OCI-LY7 (cell line): Measurements from ENCODE around the gene CAPN13. TPM values are rescaled to one million over a fixed set of nuclear protein-coding genes. Genes with fewer than 3 reads are reported as not detected.

Experiments used
- BruUV-seq: library from RNA; stranded (reverse); fragments of 400-500 nt; replicated peaks from 2 replicates; lab custom pipeline; 2021; lab: Mats Ljungman, UMichigan
- CTCF ChIA-PET: fragments of 300-600 bp; sonication (Branson Sonifier 250); formaldehyde crosslinking; loops from one replicate; lab custom pipeline; 2022; ENCODE audit warnings: antibody characterized with exemption; ENCODE audit not compliant: unreplicated experiment; lab: Charles Lee
- POLR2A ChIA-PET: fragments of 300-600 bp; sonication (Branson Sonifier 250); formaldehyde crosslinking; loops from one replicate; lab custom pipeline; 2022; ENCODE audit warnings: antibody characterized with exemption; lab: Charles Lee
- DNase-seq: peaks from one replicate; pipeline ENCODE4 v3.0.0-alpha.2; 2015; ENCODE audit warnings: low spot score
- H2AFZ ChIP-seq: fragments of 200-600 bp; sonication (generic), shearing (Covaris generic); 2 replicates; pipeline ENCODE4 v1.6.1; 2014; ENCODE audit warnings: mild to moderate bottlenecking, antibody characterized with exemption, low read length, moderate library complexity
- H3K27ac ChIP-seq: fragments of 200-600 bp; sonication (generic); 2 replicates; pipeline ENCODE4 v1.5.1; 2014; ENCODE audit warnings: mixed run types, low read depth, mild to moderate bottlenecking, moderate library complexity, low read length, inconsistent platforms; ENCODE audit not compliant: poor library complexity, severe bottlenecking
- H3K36me3 ChIP-seq: fragments of 200-600 bp; sonication (generic); 2 replicates; pipeline ENCODE4 v1.6.1; 2014; ENCODE audit warnings: mild to moderate bottlenecking, antibody characterized with exemption, low read length, moderate library complexity, mixed read lengths; ENCODE audit not compliant: insufficient read depth
- H3K4me1 ChIP-seq: fragments of 200-600 bp; sonication (generic); 2 replicates; pipeline ENCODE4 v1.5.1; 2014; ENCODE audit warnings: mild to moderate bottlenecking, low read length; ENCODE audit not compliant: insufficient read depth, poor library complexity, severe bottlenecking
- H3K4me2 ChIP-seq: fragments of 200-600 bp; sonication (generic); 2 replicates; pipeline ENCODE4 v1.6.1; 2014; ENCODE audit warnings: mild to moderate bottlenecking, low read length
- H3K4me3 ChIP-seq: fragments of 200-600 bp; sonication (generic); 2 replicates; pipeline ENCODE4 v1.5.1; 2014; ENCODE audit warnings: mild to moderate bottlenecking, low read depth, low read length; ENCODE audit not compliant: poor library complexity, severe bottlenecking
- H3K79me2 ChIP-seq: fragments of 200-600 bp; sonication (generic); 2 replicates; pipeline ENCODE4 v1.6.1; 2016; ENCODE audit warnings: low read depth, mild to moderate bottlenecking, low read length, moderate library complexity, mixed read lengths; ENCODE audit not compliant: insufficient read depth
- H3K9me2 ChIP-seq: fragments of 200-600 bp; sonication (generic); 2 replicates; pipeline ENCODE4 v1.6.1; 2016; ENCODE audit warnings: mild to moderate bottlenecking, low read length, mixed read lengths; ENCODE audit not compliant: insufficient read depth
- H3K9me3 ChIP-seq: fragments of 200-600 bp; sonication (generic); 2 replicates; pipeline ENCODE4 v1.6.1; 2014; ENCODE audit warnings: mild to moderate bottlenecking, mixed run types, low read length, mixed read lengths
- H4K20me1 ChIP-seq: fragments of 200-600 bp; sonication (generic); 2 replicates; pipeline ENCODE4 v1.6.1; 2014; ENCODE audit warnings: mild to moderate bottlenecking, antibody characterized with exemption, low read length, moderate library complexity, mixed read lengths; ENCODE audit not compliant: insufficient read depth
- CTCF ChIP-seq: fragments of 200-600 bp; sonication (generic); conservative IDR thresholded peaks from 2 replicates; pipeline ENCODE4 v1.5.1; 2014; ENCODE audit warnings: mild to moderate bottlenecking, antibody characterized with exemption, low read length, moderate library complexity, mixed read lengths
- EZH2phosphoT487 ChIP-seq: fragments of 200-600 bp; sonication (generic); IDR thresholded peaks from 2 replicates; pipeline ENCODE4 v1.6.1; 2018; ENCODE audit warnings: low read depth, borderline replicate concordance, mild to moderate bottlenecking, mixed run types, antibody characterized with exemption, low read length, moderate library complexity, mixed read lengths
- intact Hi-C: fragments of 100-400 bp; cut with micrococcal nuclease; formaldehyde crosslinking; loops from one replicate; pipeline ENCODE4 v1.10.0; 2022; ENCODE audit not compliant: unreplicated experiment
- total RNA-seq, 2 experiments: library from RNA; depleted of rRNA in 1 of 2; stranded (reverse); fragments of >200 nt in 1 of 2; shearing (Covaris generic) in 1 of 2; gene quantifications; 2 replicates each; pipeline ENCODE4 v1.2.3, GENCODE V29; 2014 to 2022

Gene CAPN13
- total RNA-seq, 2 experiments from 2014 or later: 0.13 TPM; not detected in 1

- ChIA-PET CTCF (no interaction called here), POLR2A (interaction anchor here (0.7 kb wide), 1 partner anchor 34 kb away, joined by 3 read pairs; no protein-coding TSS in a partner anchor)
- no peaks in the 10 kb centered on the region for H3K4me1 ChIP-seq
- no peak for TF ChIP-seq CTCF
- no peak for TF ChIP-seq EZH2phosphoT487
- H4K20me1 ChIP-seq: no peaks in the 10 kb centered on the region
- no TSS peak for BruUV-seq
- H3K4me2 ChIP-seq: no peak overlapping the region
- no peaks in the 10 kb centered on the region for H3K79me2 ChIP-seq
- no peaks in the 10 kb centered on the region for H3K36me3 ChIP-seq
- H3K9me3 ChIP-seq: no peaks in the 10 kb centered on the region
- H3K4me3 ChIP-seq: no peak overlapping the region
- H3K9me2 ChIP-seq: no peaks in the 10 kb centered on the region
- no peak overlapping the region for H3K27ac ChIP-seq
- intact Hi-C loops: no loop called here
- H2AFZ ChIP-seq: no peak overlapping the region
- DNase-seq: no peak
Measured at GRCh38 chr2:30757749-30758148, 49.5 kb downstream of the CAPN13 start.

GRCh38 chr2:30756971-30757370 lies 50.3 kb downstream of the CAPN13 start:
- no peaks in the 10 kb centered on the region for H4K20me1 ChIP-seq
- TF ChIP-seq EZH2phosphoT487: no peak
- TF ChIP-seq CTCF: no peak
- ChIA-PET POLR2A (no interaction called here), CTCF (no interaction called here)
- no peak overlapping the region for H2AFZ ChIP-seq
- H3K4me3 ChIP-seq: no peak overlapping the region
- DNase-seq: no peak
- no peaks in the 10 kb centered on the region for H3K4me1 ChIP-seq
- no TSS peak for BruUV-seq
- H3K79me2 ChIP-seq: no peaks in the 10 kb centered on the region
- no peak overlapping the region for H3K4me2 ChIP-seq
- no peak overlapping the region for H3K27ac ChIP-seq
- intact Hi-C loops: no loop called here
- no peaks in the 10 kb centered on the region for H3K36me3 ChIP-seq
- H3K9me2 ChIP-seq: no peaks in the 10 kb centered on the region
- no peaks in the 10 kb centered on the region for H3K9me3 ChIP-seq

- no peaks in the 10 kb centered on the region for H3K9me3 ChIP-seq
- no peak overlapping the region for H3K4me2 ChIP-seq
- ChIA-PET POLR2A (no interaction called here), CTCF (no interaction called here)
- H3K27ac ChIP-seq: no peak overlapping the region
- intact Hi-C loops: no loop called here
- H4K20me1 ChIP-seq: no peaks in the 10 kb centered on the region
- no peak for TF ChIP-seq CTCF
- no peak for TF ChIP-seq EZH2phosphoT487
- no peak for DNase-seq
- BruUV-seq: no TSS peak
- no peaks in the 10 kb centered on the region for H3K36me3 ChIP-seq
- no peak overlapping the region for H2AFZ ChIP-seq
- no peaks in the 10 kb centered on the region for H3K79me2 ChIP-seq
- H3K4me3 ChIP-seq: no peak overlapping the region
- no peaks in the 10 kb centered on the region for H3K9me2 ChIP-seq
- no peaks in the 10 kb centered on the region for H3K4me1 ChIP-seq
Measured at GRCh38 chr2:30756051-30756719, 51.1 kb downstream of the CAPN13 start.
